HepG2 (cell line): Measurements from ENCODE around the gene RNH1. TPM values are rescaled to one million over a fixed set of nuclear protein-coding genes. Genes with fewer than 3 reads are reported as not detected.

ENCODE experiments used
- ATAC-seq: fragments of 200-7000 bp; cut with Tn5 transposase; 3 replicates; pipeline ENCODE4 v1.9.1; 2020; ENCODE audit warnings: mild to moderate bottlenecking, moderate library complexity
- BruUV-seq: library from RNA; stranded (reverse); fragments of 400-500 nt; replicated peaks from 2 replicates; lab custom pipeline; 2021; lab: Mats Ljungman, UMichigan
- CTCF ChIA-PET: fragments of 300-600 bp; formaldehyde crosslinking; extraction: SDS; loops from one replicate; lab custom pipeline; 2021; ENCODE audit warnings: low total read pairs, inconsistent platforms, low intra/inter-chr PET ratio; lab: Yijun Ruan, JAX
- POLR2A ChIA-PET: fragments of 350-600 bp; sonication (Branson Sonifier 250); formaldehyde crosslinking; loops from one replicate; lab custom pipeline; 2020; ENCODE audit warnings: antibody characterized with exemption, inconsistent platforms; lab: Yijun Ruan, JAX
- DNase-seq: peaks from one replicate; pipeline ENCODE4 v3.0.0-alpha.2; 2015; ENCODE audit warnings: low spot score
- FAIRE-seq: peaks from 3 replicates; lab custom pipeline; 2011; peaks lifted over from hg19 to GRCh38; lab: Jason Lieb, UNC
- H2AFZ ChIP-seq: one replicate; pipeline ENCODE4 v1.6.1; 2011; ENCODE audit warnings: low read length, inconsistent platforms
- H3K27ac ChIP-seq: fragments of 300-600 bp; 3 replicates; pipeline ENCODE4 v1.8.0; 2011; ENCODE audit warnings: mixed run types, mild to moderate bottlenecking, mixed read lengths, low read length, inconsistent platforms; ENCODE audit not compliant: insufficient read depth; ENCODE audit errors: extremely low read length
- H3K27me3 ChIP-seq, 2 experiments: fragments of 200-600 bp in 1 of 2; 2 replicates in 1 of 2; 3 replicates in 1 of 2; pipeline versions ENCODE4 v1.6.0 to v1.8.0; 2011; ENCODE audit warnings: low read length in 2 of 2, mild to moderate bottlenecking in 2 of 2, moderate library complexity in 2 of 2, inconsistent platforms in 1 of 2; ENCODE audit not compliant: insufficient read depth in 2 of 2, control insufficient read depth in 1 of 2
- H3K36me3 ChIP-seq, 2 experiments: fragments of 200-600 bp in 1 of 2; replicated peaks in 1 of 2; 2 replicates in 1 of 2; 3 replicates in 1 of 2; pipeline versions ENCODE4 v1.5.1 to v1.8.0; 2011; ENCODE audit warnings: low read length in 2 of 2, inconsistent platforms in 1 of 2; ENCODE audit not compliant: insufficient read depth in 2 of 2, control insufficient read depth in 1 of 2
- H3K4me1 ChIP-seq: 2 replicates; pipeline ENCODE4 v1.5.1; 2012; ENCODE audit warnings: low read length, inconsistent platforms; ENCODE audit not compliant: insufficient read depth
- H3K4me2 ChIP-seq: 2 replicates; pipeline ENCODE4 v1.6.0; 2011; ENCODE audit warnings: low read depth, low read length, inconsistent platforms
- H3K4me3 ChIP-seq, 3 experiments: fragments of 200-600 bp in 1 of 3; sonication (generic), shearing (Covaris generic) in 1 of 3; replicated peaks in 1 of 3; 2 replicates each; pipeline ENCODE4 v1.5.1; 2011 to 2016; ENCODE audit warnings: low read length in 3 of 3, inconsistent platforms in 2 of 3, low read depth in 2 of 3, mild to moderate bottlenecking in 2 of 3, control low read depth in 1 of 3, mixed read lengths in 1 of 3; ENCODE audit not compliant: insufficient read depth in 1 of 3
- H3K79me2 ChIP-seq: one replicate; pipeline ENCODE4 v1.6.1; 2011; ENCODE audit warnings: low read length, inconsistent platforms; ENCODE audit not compliant: insufficient read depth
- H3K9ac ChIP-seq: 2 replicates; pipeline ENCODE4 v1.6.0; 2011; ENCODE audit warnings: mild to moderate bottlenecking, low read depth, low read length, inconsistent platforms; ENCODE audit not compliant: insufficient read depth
- H3K9me3 ChIP-seq: 2 replicates; pipeline ENCODE4 v1.5.1; 2012; ENCODE audit warnings: mild to moderate bottlenecking, low read length
- H4K20me1 ChIP-seq: 2 replicates; pipeline ENCODE4 v1.6.0; 2011; ENCODE audit warnings: inconsistent platforms, mild to moderate bottlenecking, low read length, moderate library complexity; ENCODE audit not compliant: insufficient read depth
- AGO2 ChIP-seq: fragments of 200-400 bp; formaldehyde crosslinking; optimal IDR thresholded peaks from 2 replicates; pipeline ENCODE3; 2017; ENCODE audit warnings: mild to moderate bottlenecking, low read depth, low read length, moderate library complexity
- DR1 ChIP-seq: sonication (generic); formaldehyde crosslinking; IDR thresholded peaks from 2 replicates; pipeline ENCODE4 v1.8.0; 2021; ENCODE audit warnings: mild to moderate bottlenecking, missing genetic modification reagents, inconsistent platforms
- ELF3 ChIP-seq: IDR thresholded peaks from 2 replicates; pipeline ENCODE4 v1.6.1; 2016; ENCODE audit warnings: missing genetic modification reagents, missing compliant biosample characterization
- HOXA7 ChIP-seq: sonication (generic); formaldehyde crosslinking; IDR thresholded peaks from 2 replicates; pipeline ENCODE4 v1.8.1; 2022; ENCODE audit warnings: mild to moderate bottlenecking, missing genetic modification reagents, moderate library complexity
- KMT2B ChIP-seq: IDR thresholded peaks from 2 replicates; pipeline ENCODE4 v1.6.1; 2016; ENCODE audit warnings: missing genetic modification reagents, missing compliant biosample characterization
- MED13 ChIP-seq: sonication (generic); formaldehyde crosslinking; IDR thresholded peaks from 2 replicates; pipeline ENCODE4 v1.5.0; 2020; ENCODE audit warnings: missing genetic modification reagents
- MTF2 ChIP-seq: sonication (generic); formaldehyde crosslinking; IDR thresholded peaks from 2 replicates; pipeline ENCODE4 v1.5.0; 2020; ENCODE audit warnings: missing genetic modification reagents, borderline replicate concordance
- RBFOX2 ChIP-seq: fragments of 200-400 bp; formaldehyde crosslinking; IDR thresholded peaks from 2 replicates; pipeline ENCODE4 v1.6.1; 2017; ENCODE audit warnings: low read depth, mild to moderate bottlenecking, low read length
- SAFB2 ChIP-seq: sonication (generic); formaldehyde crosslinking; IDR thresholded peaks from 2 replicates; pipeline ENCODE4 v1.5.1; 2020; ENCODE audit warnings: missing genetic modification reagents, low read depth, mild to moderate bottlenecking, borderline replicate concordance
- TARDBP ChIP-seq: sonication (generic); formaldehyde crosslinking; IDR thresholded peaks from 2 replicates; pipeline ENCODE4 v1.8.0; 2022; ENCODE audit warnings: mild to moderate bottlenecking, missing genetic modification reagents
- ZC3H13 ChIP-seq: sonication (generic); formaldehyde crosslinking; IDR thresholded peaks from 2 replicates; pipeline ENCODE4 v1.8.1; 2023; ENCODE audit warnings: mild to moderate bottlenecking, missing genetic modification reagents, moderate library complexity
- ZNF780A ChIP-seq: sonication (generic); formaldehyde crosslinking; IDR thresholded peaks from 2 replicates; pipeline ENCODE4 v1.8.0; 2022; ENCODE audit warnings: mild to moderate bottlenecking, missing genetic modification reagents, moderate library complexity
- WGBS: methylation state at CpG from one replicate; pipeline ENCODE4 v1.1.6; 2017; ENCODE audit warnings: low lambda C conversion rate; 5-methylcytosine and 5-hydroxymethylcytosine counted together
- in situ Hi-C: cut with HindIII; loops from 2 replicates; pipeline ENCODE4 v1.10.0; 2017; ENCODE audit warnings: low pct_unique_long_range_greater_than_20kb; ENCODE audit not compliant: extremely low pct_ligation_motif_present
- intact Hi-C: fragments of 100-400 bp; cut with micrococcal nuclease; formaldehyde crosslinking; loops from one replicate; pipeline ENCODE4 v1.10.0; 2022; ENCODE audit not compliant: unreplicated experiment
- polyA plus RNA-seq, 8 experiments: library from polyadenylated mRNA; depleted of rRNA in 3 of 8; stranded (reverse) in 7 of 8; unstranded in 1 of 8; fragments of >200 nt; fragmentation: Illumina TruSeq in 4 of 8; extraction: Trizol in 4 of 8; gene quantifications; 2 replicates each; pipeline versions ENCODE4 v1.2.1 to v1.2.3, GENCODE V29; 2011 to 2016; ENCODE audit warnings: low read depth in 4 of 8, missing spikeins in 1 of 8, mixed read lengths in 1 of 8; ENCODE audit not compliant: insufficient read depth in 1 of 8
- total RNA-seq, 5 experiments: library from RNA; depleted of rRNA; stranded (reverse); fragments of >200 nt; fragmentation: Illumina TruSeq; extraction: Trizol; gene quantifications; 2 replicates each; pipeline ENCODE4 v1.2.3, GENCODE V29; 2016; ENCODE audit warnings: low read depth in 1 of 5
- TF ChIP-seq, protein P1 (sequence below), 2 experiments: sonication (generic) in 1 of 2; formaldehyde crosslinking in 1 of 2; IDR thresholded peaks; 2 replicates each; pipeline versions ENCODE4 v1.5.1 to v1.6.1; 2011 to 2020; ENCODE audit warnings: borderline replicate concordance in 1 of 2, low read depth in 1 of 2, low read length in 1 of 2, mild to moderate bottlenecking in 1 of 2, missing genetic modification reagents in 1 of 2, moderate library complexity in 1 of 2
- TF ChIP-seq, protein P2 (sequence below), 2 experiments: sonication (generic) in 1 of 2; formaldehyde crosslinking in 1 of 2; IDR thresholded peaks; 2 replicates each; pipeline versions ENCODE4 v1.4.0 to v1.6.1; 2016 to 2020; ENCODE audit warnings: borderline replicate concordance in 1 of 2, low read depth in 1 of 2, mild to moderate bottlenecking in 1 of 2, missing genetic modification reagents in 1 of 2

The RNH1 gene
- total and polyA plus RNA-seq, 2 of the 13 experiments (the other 11 are each of a cell fraction or from before 2014, with no cell fraction given), result 36.0 to 74.1 TPM

DNA sequence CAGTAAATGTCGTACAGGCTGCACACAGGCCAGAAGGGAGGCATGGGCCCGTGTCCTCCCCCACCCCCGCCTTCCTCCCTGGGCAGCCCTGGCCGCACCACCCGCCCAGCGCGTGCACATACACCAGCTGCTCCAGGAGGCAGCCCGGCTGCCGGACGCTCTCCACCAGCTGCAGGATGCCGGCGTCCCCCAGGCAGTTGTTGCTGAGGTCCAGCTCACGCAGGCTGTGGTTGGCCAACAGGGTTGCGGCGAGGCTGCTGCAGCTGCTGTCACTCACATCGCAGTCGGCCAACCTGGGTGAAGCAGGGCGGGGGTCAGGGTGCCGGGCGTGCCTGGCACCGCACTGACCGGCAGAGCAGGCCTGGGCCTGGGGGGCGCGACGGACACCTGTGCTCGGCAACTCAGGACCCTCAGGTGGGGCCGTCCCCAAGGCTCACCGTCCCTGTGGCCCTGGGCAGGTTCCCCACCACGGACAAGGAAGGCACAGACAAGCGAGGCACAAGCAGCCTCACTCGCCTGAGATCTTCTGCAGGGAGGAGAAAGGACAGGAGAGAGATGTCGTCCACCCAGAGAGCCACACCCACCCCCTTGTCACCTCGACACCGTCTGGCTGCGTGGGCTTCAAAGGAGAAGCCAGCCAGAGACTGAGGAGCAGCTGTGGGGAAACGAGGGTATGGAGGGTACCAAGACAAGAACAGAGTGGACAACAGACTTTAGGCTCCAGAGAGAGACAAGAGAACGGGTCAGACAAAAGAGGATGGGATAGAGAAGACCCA lies 12.1 kb downstream of the RNH1 start:
- FAIRE-seq (no peak), DNase-seq (no peak), ATAC-seq (no peak)
- Histone ChIP-seq H3K36me3 (peaks cover 36 to 49% of the 10 kb centered on the region in 2 experiments), H4K20me1 (no peaks in the 10 kb centered on the region), H3K4me3 (no peak overlapping the region), H3K9me3 (no peaks in the 10 kb centered on the region), H3K27me3 (no peaks in the 10 kb centered on the region), H3K27ac (no peak overlapping the region), H3K9ac (no peak overlapping the region), H3K79me2 (no peaks in the 10 kb centered on the region), H3K4me1 (no peaks in the 10 kb centered on the region), H3K4me2 (no peak overlapping the region), H2AFZ (no peak overlapping the region)
- no TSS peak for BruUV-seq
- intact Hi-C loops (no loop called here), in situ Hi-C loops (no loop called here)
- WGBS, result 94% methylated on average over 18 of the region's 37 CpGs
- CTCF ChIA-PET, result no interaction called here
- POLR2A ChIA-PET, result no interaction called here
- TF ChIP-seq ZC3H13 (CRISPR knock-in tag) (0 out of 2 replicates have a peak, but pooled peaks have one; percentile 25), DR1 (CRISPR knock-in tag) (no peak), KMT2B (CRISPR knock-in tag) (no peak), AGO2 (peak; percentile 86), ELF3 (no peak), HOXA7 (no peak), TARDBP (CRISPR knock-in tag) (peak; percentile 47), MTF2 (CRISPR knock-in tag) (no peak), RBFOX2 (peak; percentile 42; the same call in 1 of the 2 replicates), ZNF780A (no peak), MED13 (CRISPR knock-in tag) (no peak), SAFB2 (CRISPR knock-in tag) (no peak)
- TF ChIP-seq, protein P1, sequence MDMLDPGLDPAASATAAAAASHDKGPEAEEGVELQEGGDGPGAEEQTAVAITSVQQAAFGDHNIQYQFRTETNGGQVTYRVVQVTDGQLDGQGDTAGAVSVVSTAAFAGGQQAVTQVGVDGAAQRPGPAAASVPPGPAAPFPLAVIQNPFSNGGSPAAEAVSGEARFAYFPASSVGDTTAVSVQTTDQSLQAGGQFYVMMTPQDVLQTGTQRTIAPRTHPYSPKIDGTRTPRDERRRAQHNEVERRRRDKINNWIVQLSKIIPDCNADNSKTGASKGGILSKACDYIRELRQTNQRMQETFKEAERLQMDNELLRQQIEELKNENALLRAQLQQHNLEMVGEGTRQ (IDR thresholded peaks at IDR 0.05; ENCODE audit: low read depth, low read length), result no peak
- TF ChIP-seq, protein P1 (CRISPR knock-in tag; IDR thresholded peaks at IDR 0.05; ENCODE audit: borderline replicate concordance), result no peak
- TF ChIP-seq, protein P2, sequence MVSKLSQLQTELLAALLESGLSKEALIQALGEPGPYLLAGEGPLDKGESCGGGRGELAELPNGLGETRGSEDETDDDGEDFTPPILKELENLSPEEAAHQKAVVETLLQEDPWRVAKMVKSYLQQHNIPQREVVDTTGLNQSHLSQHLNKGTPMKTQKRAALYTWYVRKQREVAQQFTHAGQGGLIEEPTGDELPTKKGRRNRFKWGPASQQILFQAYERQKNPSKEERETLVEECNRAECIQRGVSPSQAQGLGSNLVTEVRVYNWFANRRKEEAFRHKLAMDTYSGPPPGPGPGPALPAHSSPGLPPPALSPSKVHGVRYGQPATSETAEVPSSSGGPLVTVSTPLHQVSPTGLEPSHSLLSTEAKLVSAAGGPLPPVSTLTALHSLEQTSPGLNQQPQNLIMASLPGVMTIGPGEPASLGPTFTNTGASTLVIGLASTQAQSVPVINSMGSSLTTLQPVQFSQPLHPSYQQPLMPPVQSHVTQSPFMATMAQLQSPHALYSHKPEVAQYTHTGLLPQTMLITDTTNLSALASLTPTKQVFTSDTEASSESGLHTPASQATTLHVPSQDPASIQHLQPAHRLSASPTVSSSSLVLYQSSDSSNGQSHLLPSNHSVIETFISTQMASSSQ (IDR thresholded peaks at IDR 0.05; ENCODE audit: low read depth), result no peak
- TF ChIP-seq, protein P2 (CRISPR knock-in tag; IDR thresholded peaks at IDR 0.05; ENCODE audit: borderline replicate concordance), result no peak
